ENCODE results near the gene PPM1L.

PPM1L gene

GRCh38 chr3:160827516-160827915, 71.5 kb downstream of the PPM1L start:
- DNase-seq (ENCODE audit: low spot score): no peak
- TF ChIP-seq CTCF (IDR thresholded peaks at IDR 0.05; ENCODE audit: extremely low read depth, missing control alignments): no peak

GRCh38 chr3:160828880-160829279, 72.8 kb downstream of the PPM1L start:
- DNase-seq (ENCODE audit: low spot score): no peak
- TF ChIP-seq CTCF (IDR thresholded peaks at IDR 0.05; ENCODE audit: extremely low read depth, missing control alignments): no peak

GRCh38 chr3:160829486-160830009, 73.5 kb downstream of the PPM1L start:
- DNase-seq (ENCODE audit: low spot score): no peak
- no peak for TF ChIP-seq CTCF (IDR thresholded peaks at IDR 0.05; ENCODE audit: extremely low read depth, missing control alignments)

- TF ChIP-seq CTCF (IDR thresholded peaks at IDR 0.05; ENCODE audit: extremely low read depth, missing control alignments): no peak
- no peak for DNase-seq (ENCODE audit: low spot score)
Observed at GRCh38 chr3:160830796-160831195, 74.8 kb downstream of the PPM1L start.

- no peak for DNase-seq (ENCODE audit: low spot score)
- no peak for TF ChIP-seq CTCF (IDR thresholded peaks at IDR 0.05; ENCODE audit: extremely low read depth, missing control alignments)
Observed at GRCh38 chr3:160831401-160831800, 75.4 kb downstream of the PPM1L start.

GRCh38 chr3:160837394-160837980, 81.5 kb downstream of the PPM1L start:
- no peak for TF ChIP-seq CTCF (IDR thresholded peaks at IDR 0.05; ENCODE audit: extremely low read depth, missing control alignments)
- DNase-seq (ENCODE audit: low spot score): peak; percentile 9

- no peak for DNase-seq (ENCODE audit: low spot score)
- TF ChIP-seq CTCF (IDR thresholded peaks at IDR 0.05; ENCODE audit: extremely low read depth, missing control alignments): no peak
Observed at GRCh38 chr3:160840590-160840989, 84.6 kb downstream of the PPM1L start.
